ENCODE results near the gene SPAG16.

DNA sequence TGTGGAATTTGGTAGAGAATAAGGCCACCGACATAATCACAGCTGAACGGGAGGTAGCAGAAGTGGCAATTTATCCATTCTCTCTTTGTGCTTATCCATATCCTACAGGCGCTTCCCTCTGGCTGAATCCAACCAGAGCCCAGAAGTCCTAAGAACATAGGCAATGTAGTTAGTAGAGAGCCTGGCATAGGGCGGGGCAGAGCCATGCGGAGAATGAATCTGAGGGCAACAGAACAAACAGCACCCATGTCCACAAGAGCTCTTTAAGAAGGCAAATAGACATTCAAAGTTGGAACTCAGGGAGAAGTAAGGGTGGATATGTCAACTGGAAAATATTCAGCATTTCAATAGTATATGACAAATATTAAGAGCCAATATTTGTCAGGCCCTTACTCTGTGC is 820.7 kb downstream of the SPAG16 start:
- TF ChIP-seq, protein P1, sequence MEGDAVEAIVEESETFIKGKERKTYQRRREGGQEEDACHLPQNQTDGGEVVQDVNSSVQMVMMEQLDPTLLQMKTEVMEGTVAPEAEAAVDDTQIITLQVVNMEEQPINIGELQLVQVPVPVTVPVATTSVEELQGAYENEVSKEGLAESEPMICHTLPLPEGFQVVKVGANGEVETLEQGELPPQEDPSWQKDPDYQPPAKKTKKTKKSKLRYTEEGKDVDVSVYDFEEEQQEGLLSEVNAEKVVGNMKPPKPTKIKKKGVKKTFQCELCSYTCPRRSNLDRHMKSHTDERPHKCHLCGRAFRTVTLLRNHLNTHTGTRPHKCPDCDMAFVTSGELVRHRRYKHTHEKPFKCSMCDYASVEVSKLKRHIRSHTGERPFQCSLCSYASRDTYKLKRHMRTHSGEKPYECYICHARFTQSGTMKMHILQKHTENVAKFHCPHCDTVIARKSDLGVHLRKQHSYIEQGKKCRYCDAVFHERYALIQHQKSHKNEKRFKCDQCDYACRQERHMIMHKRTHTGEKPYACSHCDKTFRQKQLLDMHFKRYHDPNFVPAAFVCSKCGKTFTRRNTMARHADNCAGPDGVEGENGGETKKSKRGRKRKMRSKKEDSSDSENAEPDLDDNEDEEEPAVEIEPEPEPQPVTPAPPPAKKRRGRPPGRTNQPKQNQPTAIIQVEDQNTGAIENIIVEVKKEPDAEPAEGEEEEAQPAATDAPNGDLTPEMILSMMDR (IDR thresholded peaks at IDR 0.05 in 2 of 3, conservative IDR thresholded peaks at IDR 0.05 in 1 of 3; ENCODE audit: borderline replicate concordance in 1 of 3, insufficient read depth in 1 of 3, low read depth in 2 of 3, low read length in 2 of 3), result no peak
- TF ChIP-seq POLR2A (IDR thresholded peaks at IDR 0.05; ENCODE audit: borderline replicate concordance, extremely low read depth, insufficient read depth, insufficient read length), result no peak
- TF ChIP-seq CBX3 (IDR thresholded peaks at IDR 0.05; ENCODE audit: low read depth), result no peak
- TF ChIP-seq FOSL1 (IDR thresholded peaks at IDR 0.05; ENCODE audit: low read depth), result no peak
- TF ChIP-seq, protein P2, sequence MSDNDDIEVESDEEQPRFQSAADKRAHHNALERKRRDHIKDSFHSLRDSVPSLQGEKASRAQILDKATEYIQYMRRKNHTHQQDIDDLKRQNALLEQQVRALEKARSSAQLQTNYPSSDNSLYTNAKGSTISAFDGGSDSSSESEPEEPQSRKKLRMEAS (IDR thresholded peaks at IDR 0.05), result no peak
- no peak for TF ChIP-seq EZH2 (IDR thresholded peaks at IDR 0.05)
- TF ChIP-seq, protein P3, sequence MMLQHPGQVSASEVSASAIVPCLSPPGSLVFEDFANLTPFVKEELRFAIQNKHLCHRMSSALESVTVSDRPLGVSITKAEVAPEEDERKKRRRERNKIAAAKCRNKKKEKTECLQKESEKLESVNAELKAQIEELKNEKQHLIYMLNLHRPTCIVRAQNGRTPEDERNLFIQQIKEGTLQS (IDR thresholded peaks at IDR 0.05), result no peak
- TF ChIP-seq EGR1 (IDR thresholded peaks at IDR 0.05; ENCODE audit: low read depth), result no peak
- TF ChIP-seq RAD21 (IDR thresholded peaks at IDR 0.05; ENCODE audit: low read depth), result no peak
- TF ChIP-seq JUND (IDR thresholded peaks at IDR 0.05), result no peak
- TF ChIP-seq, protein P4, sequence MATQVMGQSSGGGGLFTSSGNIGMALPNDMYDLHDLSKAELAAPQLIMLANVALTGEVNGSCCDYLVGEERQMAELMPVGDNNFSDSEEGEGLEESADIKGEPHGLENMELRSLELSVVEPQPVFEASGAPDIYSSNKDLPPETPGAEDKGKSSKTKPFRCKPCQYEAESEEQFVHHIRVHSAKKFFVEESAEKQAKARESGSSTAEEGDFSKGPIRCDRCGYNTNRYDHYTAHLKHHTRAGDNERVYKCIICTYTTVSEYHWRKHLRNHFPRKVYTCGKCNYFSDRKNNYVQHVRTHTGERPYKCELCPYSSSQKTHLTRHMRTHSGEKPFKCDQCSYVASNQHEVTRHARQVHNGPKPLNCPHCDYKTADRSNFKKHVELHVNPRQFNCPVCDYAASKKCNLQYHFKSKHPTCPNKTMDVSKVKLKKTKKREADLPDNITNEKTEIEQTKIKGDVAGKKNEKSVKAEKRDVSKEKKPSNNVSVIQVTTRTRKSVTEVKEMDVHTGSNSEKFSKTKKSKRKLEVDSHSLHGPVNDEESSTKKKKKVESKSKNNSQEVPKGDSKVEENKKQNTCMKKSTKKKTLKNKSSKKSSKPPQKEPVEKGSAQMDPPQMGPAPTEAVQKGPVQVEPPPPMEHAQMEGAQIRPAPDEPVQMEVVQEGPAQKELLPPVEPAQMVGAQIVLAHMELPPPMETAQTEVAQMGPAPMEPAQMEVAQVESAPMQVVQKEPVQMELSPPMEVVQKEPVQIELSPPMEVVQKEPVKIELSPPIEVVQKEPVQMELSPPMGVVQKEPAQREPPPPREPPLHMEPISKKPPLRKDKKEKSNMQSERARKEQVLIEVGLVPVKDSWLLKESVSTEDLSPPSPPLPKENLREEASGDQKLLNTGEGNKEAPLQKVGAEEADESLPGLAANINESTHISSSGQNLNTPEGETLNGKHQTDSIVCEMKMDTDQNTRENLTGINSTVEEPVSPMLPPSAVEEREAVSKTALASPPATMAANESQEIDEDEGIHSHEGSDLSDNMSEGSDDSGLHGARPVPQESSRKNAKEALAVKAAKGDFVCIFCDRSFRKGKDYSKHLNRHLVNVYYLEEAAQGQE (IDR thresholded peaks at IDR 0.05; ENCODE audit: low read depth), result no peak
- no peak for TF ChIP-seq POLR2AphosphoS5 (IDR thresholded peaks at IDR 0.05; ENCODE audit: low read depth, low read length)
- no peak for TF ChIP-seq EZH2phosphoT487 (IDR thresholded peaks at IDR 0.05; ENCODE audit: borderline replicate concordance)
- TF ChIP-seq TCF7L2 (IDR thresholded peaks at IDR 0.05; ENCODE audit: borderline replicate concordance, extremely low read depth, insufficient read depth, insufficient read length), result no peak
